ENCODE results near the gene TBC1D24. TPM values are rescaled to one million over a fixed set of nuclear protein-coding genes. Genes with fewer than 3 reads are reported as not detected.

TBC1D24 gene
- total RNA-seq, 1 experiment from 2014 or later: 24.6 TPM

DNA sequence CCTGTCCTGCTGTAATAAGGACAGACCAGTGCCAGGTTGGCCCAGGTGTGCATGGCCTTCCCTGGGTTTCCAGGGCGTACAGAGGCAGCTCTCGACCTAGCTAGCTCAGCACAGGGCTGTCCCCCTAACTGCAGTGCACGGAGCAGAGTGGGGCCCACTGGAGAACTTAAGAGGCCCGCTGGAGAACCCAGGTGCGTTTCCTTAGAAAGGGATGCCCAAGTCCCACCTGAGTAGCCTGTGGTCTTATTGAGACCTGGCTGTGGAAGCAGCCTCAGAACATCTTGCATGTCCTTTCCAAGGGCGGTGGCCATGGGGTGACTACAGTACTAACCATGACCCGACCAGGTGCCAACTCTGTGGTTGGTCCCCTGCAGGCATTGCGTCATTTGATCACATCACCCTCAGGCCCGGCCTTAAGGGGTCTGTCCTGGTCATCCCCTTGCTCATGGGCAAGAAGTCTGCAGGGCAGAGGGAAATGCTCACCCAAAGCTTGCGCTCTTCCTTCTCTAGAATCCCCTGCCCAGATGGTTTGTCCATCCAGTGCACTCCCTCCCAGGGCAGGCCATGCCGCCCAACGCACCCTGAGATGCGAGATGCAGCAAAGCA is 49.0 kb upstream of the TBC1D24 start:
- H3K4me3 ChIP-seq (replicated peaks in 1 of 2; ENCODE audit: low read depth in 1 of 2, low read length in 2 of 2): no peak overlapping the region
- no peak overlapping the region for H3K27ac ChIP-seq (ENCODE audit: low read depth, low read length)
- no peak for DNase-seq (ENCODE audit: low read depth, low spot score)
- H3K9me3 ChIP-seq (ENCODE audit: control insufficient read depth in 1 of 2, insufficient read depth in 1 of 2, low read depth in 1 of 2, low read length in 2 of 2): no peaks in the 10 kb centered on the region
- RAD21 ChIA-PET (ENCODE audit: low non-redundant PET in 1 of 2, low total read pairs in 2 of 2, uncharacterized antibody in 2 of 2, unreplicated experiment in 2 of 2): no interaction called here
- POLR2A ChIA-PET: no interaction called here
- no peak overlapping the region for H3K9ac ChIP-seq (ENCODE audit: low read length)
- TF ChIP-seq TCF7L2 (IDR thresholded peaks at IDR 0.05; ENCODE audit: borderline replicate concordance, extremely low read depth, insufficient read depth, insufficient read length) (no peak), EZH2phosphoT487 (IDR thresholded peaks at IDR 0.05; ENCODE audit: borderline replicate concordance) (no peak), RAD21 (IDR thresholded peaks at IDR 0.05; ENCODE audit: low read depth) (no peak), EZH2 (IDR thresholded peaks at IDR 0.05) (no peak), REST (IDR thresholded peaks at IDR 0.05; ENCODE audit: low read depth) (no peak), YY1 (IDR thresholded peaks at IDR 0.05; ENCODE audit: extremely low read depth, insufficient replicate concordance, low read depth, low read length) (no peak), CEBPB (IDR thresholded peaks at IDR 0.05; ENCODE audit: low read depth) (no peak), SRF (IDR thresholded peaks at IDR 0.05; ENCODE audit: low read depth) (no peak), ZNF274 (IDR thresholded peaks at IDR 0.05; ENCODE audit: low read depth, low read length) (no peak), SP1 (IDR thresholded peaks at IDR 0.05; ENCODE audit: low read depth) (no peak), MAX (IDR thresholded peaks at IDR 0.05) (no peak), POLR2AphosphoS5 (IDR thresholded peaks at IDR 0.05; ENCODE audit: low read depth, low read length) (no peak), ZBTB33 (IDR thresholded peaks at IDR 0.05; ENCODE audit: extremely low read depth, insufficient replicate concordance, low read length) (no peak), SIN3A (IDR thresholded peaks at IDR 0.05; ENCODE audit: low read depth) (no peak), ELF1 (IDR thresholded peaks at IDR 0.05; ENCODE audit: borderline replicate concordance, low read depth) (no peak), CBX3 (IDR thresholded peaks at IDR 0.05; ENCODE audit: low read depth) (no peak), EGR1 (IDR thresholded peaks at IDR 0.05; ENCODE audit: low read depth) (no peak), JUND (IDR thresholded peaks at IDR 0.05) (no peak)
- TF ChIP-seq, protein P1, sequence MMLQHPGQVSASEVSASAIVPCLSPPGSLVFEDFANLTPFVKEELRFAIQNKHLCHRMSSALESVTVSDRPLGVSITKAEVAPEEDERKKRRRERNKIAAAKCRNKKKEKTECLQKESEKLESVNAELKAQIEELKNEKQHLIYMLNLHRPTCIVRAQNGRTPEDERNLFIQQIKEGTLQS (IDR thresholded peaks at IDR 0.05): no peak
- no peaks in the 10 kb centered on the region for H3K27me3 ChIP-seq (ENCODE audit: insufficient read depth, low read length)
- H3K79me2 ChIP-seq (ENCODE audit: insufficient read depth, low read length): peaks cover 16% of the 10 kb centered on the region
- H3K4me2 ChIP-seq (ENCODE audit: low read length): no peak overlapping the region
- CTCF ChIA-PET: no interaction called here
- no peaks in the 10 kb centered on the region for H3K9me2 ChIP-seq (ENCODE audit: insufficient read depth)
- no peak for ATAC-seq
- H3K36me3 ChIP-seq (ENCODE audit: control insufficient read depth in 1 of 2, insufficient read depth in 2 of 2, low read length in 2 of 2): peaks cover 0 to 7% of the 10 kb centered on the region in 2 experiments; a peak in 1 of 4 replicates
- intact Hi-C loops (cut with micrococcal nuclease): loop anchor here (5.0 to 10.0 kb wide), 3 partner anchors 36 to 161 kb away; partner anchors contain the start of genes RNPS1 and TEDC2
- no TSS peak for BruUV-seq (replicated peaks)
- H2AFZ ChIP-seq (ENCODE audit: low read depth, low read length, poor library complexity, severe bottlenecking): no peak overlapping the region
- H4K20me1 ChIP-seq (ENCODE audit: insufficient read depth): no peaks in the 10 kb centered on the region
- H3K4me1 ChIP-seq (ENCODE audit: control insufficient read depth in 1 of 2, insufficient read depth in 2 of 2, low read length in 2 of 2): peaks cover 12 to 43% of the 10 kb centered on the region in 2 experiments; a peak in 3 of 4 replicates
